ENCODE measurements around the gene PSMD14.
"Not testable (repeated sequence)": the region's sequence is repeated elsewhere in the genome, so short reads cannot be mapped to it uniquely, and the experiment has no call there.

PSMD14 gene

DNA sequence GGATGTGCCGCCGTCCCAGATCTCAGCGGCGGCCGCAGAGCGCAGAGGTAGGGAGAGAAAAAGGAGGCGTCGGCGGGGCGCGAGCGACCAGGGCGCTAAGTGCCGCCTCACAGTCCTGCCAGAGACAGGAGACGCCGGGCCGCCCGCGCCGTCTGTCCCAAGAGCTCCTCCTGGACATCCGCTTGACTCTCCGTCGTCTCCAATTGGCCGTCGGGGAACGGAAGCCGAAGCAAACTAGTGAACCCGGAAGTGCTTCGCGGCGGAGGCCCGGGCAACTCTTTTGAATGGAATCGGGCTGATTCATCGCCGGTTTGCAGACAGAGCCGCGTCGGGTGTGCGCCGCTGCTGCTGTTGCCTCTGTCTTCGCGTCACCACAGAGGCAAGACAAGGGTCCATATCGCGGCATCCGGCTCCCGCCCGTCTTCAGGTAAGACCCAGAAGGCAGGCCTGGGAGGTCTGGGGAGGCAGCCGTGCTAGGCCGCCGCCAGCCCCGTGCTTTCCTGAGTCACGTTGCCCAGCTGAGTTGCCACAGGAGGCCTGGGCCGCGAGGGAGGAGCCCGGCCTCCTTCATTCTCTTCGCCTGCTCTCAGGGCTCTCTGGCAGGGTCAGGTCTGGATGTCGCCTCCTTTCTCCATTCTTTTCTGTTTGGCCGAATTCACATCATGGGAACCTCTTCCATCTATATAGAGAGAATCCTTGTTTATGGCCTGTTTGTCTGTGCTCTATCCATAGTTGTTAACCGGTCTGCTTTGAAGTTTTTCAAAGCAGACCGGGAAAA is at the start of gene PSMD14:
Gene PSMD14 (plus strand): TSS at position 248 of the 778 bp plus-strand sequence. CDS start 10,401 bp downstream, outside the sequence.
- peak; percentile 94 for DNase-seq (ENCODE audit: low spot score)

DNA sequence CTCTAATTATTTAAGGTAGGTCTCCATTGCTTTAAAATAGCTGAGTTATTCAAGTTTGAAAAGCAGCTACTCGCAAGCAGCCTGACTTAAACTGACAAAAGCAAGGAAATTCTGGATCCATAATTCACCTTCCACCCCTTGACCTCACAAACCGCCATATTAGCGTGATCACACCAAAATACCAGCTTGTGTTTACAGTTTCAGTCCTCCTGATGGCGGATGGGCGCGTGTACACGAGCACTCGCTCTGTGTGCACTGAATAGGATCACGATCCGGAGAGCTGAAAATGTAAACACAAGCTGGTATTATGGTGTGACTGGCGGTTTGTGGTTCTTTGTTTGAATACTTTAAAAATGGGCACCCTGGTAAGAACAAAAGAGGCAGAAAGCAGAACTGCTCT is 42.4 kb upstream of the PSMD14 start:
- DNase-seq (ENCODE audit: low spot score), result no peak

DNA sequence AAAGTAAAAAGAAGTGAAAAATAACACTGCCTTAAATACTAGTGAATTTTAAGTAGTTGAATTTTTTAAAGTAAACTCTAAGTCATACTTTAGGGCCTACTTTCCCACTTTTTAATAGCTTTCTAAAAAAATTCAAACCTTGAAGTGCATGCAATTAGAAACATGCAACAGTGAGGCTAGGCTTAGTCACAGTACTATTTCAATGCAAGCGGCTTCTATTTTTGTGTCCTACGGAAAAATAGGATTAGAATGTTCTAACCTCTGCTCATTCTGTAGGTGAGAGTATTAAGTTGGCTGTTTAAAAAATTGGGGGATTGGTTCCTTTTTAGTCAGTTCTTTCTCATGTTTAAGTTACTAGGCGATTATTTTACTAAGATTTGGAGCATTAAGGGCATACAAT is 39.1 kb upstream of the PSMD14 start:
- no peak for DNase-seq (ENCODE audit: low spot score)

DNA sequence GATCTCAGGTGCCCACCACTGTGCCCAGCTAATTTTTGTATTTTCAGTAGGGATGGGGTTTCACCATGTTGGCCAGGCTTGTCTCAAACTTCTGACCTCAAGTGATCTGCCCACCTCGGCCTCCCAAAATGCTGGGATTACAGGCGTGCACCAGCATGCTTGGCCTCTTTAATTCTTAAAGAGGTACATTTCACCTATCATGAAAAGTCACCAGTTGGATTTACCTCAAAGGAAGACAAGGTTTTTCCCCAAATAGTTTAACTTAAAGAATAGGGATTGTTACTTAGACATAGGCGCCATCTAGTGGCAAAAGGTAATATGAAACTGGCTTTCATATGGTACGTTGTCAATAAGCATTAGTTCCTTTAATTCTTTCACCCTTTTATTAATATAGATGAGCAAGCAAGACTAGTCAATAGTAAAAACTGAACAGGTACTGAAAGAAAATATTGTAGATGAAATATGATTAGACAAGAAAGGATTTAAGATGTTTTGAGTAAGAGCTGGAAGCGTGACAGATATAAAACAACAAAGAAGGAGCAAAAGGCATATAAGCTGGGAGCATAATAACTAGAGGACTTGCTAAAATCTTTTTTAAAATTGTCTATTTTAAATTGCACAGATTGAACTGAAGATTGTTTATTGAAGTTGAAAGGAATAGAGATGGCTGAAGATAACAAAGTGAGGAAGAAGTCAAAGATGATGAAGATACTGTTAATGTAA is 35.0 kb upstream of the PSMD14 start:
- DNase-seq (ENCODE audit: low spot score), result peak; percentile 62

DNA sequence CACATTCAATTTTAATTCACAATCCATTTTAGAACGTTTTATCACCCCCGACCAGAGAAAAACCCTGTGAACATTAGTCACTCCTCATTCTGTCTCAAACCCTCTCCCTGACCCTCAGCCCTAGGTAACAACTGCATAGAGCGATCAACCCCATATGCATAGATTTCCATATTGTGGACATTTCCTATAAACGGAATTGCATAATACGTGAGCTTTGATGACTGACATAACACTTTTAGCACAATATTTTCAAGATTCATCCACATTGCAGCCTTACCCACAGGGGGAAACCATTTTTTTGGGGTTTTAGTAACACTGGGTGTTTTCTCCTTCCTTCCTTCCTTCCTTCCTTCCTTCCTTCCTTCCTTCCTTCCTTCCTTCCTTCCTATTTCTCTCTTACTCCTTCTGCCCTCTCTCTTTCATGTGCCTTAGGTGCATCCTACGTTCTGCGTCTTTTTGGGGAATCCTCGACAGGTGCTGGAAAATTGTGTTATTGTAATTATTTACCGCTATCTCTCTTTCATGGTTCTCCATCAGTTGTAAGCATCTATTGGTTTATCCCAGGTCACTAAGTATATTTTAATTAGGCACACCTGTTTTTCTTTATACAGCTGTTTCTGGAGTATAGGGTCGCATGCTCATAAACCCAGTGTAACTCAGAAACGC is 29.5 kb upstream of the PSMD14 start:
- peak; percentile 64 for DNase-seq (ENCODE audit: low spot score)

DNA sequence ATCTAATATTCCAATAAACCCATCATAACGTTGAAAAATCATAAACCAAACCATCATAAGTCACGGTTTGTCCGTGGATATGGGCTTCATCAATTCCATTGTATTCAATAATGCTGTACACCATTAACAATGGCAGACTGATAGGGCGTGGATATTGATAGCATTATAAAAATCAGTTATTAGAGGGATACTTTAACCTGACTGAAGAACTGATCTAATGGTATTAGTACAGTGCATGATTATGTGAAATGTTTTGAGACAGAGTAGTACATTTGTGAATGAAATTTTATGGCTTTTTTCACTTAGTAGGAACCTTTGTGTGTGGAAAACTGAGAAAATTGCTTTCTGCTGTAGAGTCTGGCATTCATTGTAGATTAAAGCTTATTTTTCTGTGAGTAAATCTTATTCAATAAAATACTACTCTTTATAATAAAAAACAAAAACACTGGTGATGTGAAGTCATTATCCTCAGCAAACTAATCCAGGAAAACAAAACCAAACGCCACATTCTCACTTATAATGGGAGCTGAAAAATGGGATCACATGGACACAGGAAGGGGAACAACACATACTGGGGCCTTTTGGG is 28.9 kb upstream of the PSMD14 start:
- DNase-seq (ENCODE audit: low spot score), result peak; percentile 32

DNA sequence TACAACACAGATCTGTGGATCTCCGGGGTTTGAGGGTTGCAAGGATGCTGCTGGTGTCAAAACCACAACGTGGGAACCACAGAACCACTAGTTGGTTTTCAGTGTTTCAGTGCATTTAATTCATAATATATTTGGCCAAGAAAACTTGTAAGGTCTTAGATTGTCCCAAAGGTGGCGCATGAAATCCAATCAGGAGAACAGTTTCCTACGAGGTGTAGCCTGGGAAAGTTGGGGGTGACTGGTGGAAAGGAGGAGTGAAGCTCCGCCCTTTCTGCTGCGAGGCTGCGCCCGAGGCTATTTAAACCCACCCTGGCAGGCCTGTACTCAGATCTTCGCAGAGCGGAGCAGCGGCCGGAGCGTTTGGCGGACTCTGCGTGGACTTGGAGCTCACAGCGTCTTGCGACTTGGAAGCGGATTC is 27.3 kb upstream of the PSMD14 start:
- DNase-seq (ENCODE audit: low spot score), result not testable (repeated sequence)

DNA sequence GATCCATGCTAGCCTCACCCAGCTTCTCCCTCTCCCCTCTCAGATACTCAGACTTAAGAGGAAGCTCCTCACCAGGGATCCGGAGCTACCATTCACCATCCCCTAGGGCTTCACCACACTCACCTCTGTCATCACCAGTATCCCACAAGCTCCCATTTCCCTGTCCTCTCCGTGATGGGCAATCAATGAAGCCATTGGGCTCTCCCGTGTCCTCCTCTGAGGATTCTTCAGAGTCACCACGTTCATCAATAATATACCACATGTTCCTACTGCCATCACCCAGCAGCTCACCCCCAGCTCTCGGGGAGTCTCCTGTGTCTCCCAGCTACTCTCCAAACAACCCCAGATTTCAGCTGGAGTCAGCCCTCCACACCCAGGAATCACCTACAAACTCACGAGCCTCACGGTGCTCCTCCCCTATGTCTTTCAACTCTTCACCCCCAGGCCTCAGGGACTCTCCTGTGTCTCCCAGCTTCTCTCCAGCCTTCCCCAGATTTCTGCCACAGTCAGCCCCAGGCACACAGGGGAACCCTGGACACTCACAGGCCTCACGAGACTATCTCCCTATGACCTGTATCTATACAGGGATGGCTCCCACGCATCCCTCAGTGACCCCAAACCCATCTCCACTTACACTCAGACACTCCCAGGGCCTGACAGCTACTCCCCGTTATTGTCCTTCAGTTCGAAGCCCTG is 26.5 kb upstream of the PSMD14 start:
- DNase-seq (ENCODE audit: low spot score), result not testable (repeated sequence)

DNA sequence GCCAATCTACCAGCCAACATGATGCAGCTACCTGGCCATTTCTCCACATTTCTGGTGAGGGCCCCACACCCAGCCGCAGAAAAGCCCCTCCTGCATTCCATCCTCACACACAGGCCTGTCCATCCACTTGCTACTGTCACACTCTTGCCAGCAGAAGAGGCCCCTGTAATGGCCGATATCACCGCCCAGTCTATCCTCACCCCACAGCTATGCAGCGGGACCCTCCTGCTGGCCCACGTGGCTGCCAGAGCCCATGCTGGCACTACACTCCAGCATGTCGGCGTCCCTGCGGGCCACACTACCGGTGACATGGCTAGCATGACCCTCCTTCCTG is 25.9 kb upstream of the PSMD14 start:
- DNase-seq (ENCODE audit: low spot score), result not testable (repeated sequence)

DNA sequence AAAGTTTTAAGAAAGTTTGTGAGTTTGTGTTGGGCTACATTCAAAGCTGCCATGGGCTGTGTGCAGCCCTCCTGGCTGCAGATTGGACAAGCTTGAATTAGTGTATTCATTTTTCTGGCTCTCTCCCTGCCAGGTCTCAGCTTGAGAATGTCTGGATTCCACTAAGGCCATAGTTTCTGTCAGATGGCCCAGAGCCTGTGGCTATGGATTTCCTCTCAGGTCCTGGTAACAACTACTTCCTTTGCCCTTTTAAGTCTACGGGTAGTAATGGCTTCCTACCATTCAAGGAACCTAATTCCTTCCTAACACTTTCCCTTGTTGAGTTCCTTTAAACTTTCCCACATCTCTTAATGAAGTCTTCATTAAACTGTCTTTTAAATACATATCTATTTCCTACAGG is 24.3 kb upstream of the PSMD14 start:
- DNase-seq (ENCODE audit: low spot score), result no peak

DNA sequence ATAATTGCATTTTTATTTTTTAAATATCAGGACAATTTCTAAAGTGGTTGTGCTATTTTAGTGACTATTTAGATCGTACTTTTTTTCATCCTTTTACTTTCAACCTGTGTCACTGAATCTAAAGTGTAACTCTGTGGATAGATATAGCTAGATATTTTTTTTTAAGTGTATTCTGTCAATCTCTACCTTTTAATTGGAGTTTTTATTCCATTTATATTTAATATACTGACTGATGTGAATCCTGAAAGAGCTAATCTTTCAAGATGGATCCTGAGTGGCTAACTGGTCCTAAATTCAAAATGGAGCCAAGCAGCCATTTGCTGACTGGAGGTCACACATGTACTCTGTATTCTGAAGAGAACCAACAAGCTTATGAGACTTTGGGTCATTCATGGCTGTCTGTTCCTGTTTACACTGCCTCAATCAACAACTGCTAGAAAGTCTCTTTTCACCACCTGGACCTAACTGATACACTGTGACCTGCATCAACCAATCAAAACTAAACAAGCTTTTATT is 4.6 kb upstream of the PSMD14 start:
- DNase-seq (ENCODE audit: low spot score), result no peak

DNA sequence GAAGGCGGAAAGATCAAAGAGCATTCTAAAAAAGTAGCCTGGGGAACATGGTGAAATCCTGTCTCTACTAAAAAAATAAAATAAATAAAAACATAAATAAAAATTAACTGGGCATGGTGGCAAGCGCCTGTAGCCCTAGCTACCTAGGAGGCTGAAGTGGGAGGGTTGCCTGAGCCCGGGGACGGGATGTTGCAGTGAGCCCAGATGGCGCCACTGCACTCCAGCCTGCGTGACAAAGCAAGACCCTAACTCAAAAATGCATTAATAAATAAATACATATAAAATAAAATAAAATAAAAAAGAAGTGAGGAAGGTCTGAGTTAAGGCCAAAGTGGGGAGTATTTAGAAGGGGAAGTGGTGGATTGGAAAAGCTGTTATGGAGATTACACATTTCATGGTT is 1.3 kb upstream of the PSMD14 start:
- no peak for DNase-seq (ENCODE audit: low spot score)

DNA sequence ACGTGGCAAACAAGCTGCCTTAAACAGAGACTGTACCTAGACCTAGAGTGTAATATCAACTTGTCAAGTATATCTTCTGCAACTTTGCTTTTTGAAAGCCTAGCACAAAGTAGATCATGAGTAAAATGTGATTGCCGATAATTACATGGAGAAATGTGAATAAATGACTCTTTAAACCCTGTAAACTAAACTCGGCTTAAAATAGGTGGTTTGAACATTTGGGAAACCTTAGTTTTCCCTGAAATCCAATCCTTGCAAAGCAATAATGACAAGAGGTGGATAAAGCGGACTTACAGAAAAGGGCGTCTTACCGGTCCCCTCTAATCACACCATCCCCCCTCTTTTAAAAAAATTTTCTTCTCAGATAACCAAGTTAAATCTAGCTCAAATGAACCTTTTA is 549 bp upstream of the PSMD14 start:
- peak; percentile 4 for DNase-seq (ENCODE audit: low spot score)

DNA sequence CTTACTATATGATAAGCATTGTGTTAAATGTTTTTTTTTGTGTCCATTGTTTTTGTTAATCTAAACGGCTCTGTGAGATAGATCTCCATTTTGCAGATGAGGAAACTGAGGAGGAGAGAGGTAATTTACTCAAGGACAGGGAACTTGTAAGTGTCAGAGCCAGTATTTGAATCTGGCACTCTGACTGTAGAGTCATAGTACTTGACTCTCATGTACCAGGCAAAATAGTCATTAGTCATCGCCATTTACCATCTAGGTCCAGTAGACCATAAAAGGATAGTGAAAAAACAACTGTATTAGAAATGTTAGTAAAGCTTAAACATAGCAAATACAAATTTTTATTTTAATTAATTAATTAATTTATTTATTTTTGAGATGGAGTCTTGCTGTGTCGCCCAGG is 4.8 kb downstream of the PSMD14 start:
- no peak for DNase-seq (ENCODE audit: low spot score)

DNA sequence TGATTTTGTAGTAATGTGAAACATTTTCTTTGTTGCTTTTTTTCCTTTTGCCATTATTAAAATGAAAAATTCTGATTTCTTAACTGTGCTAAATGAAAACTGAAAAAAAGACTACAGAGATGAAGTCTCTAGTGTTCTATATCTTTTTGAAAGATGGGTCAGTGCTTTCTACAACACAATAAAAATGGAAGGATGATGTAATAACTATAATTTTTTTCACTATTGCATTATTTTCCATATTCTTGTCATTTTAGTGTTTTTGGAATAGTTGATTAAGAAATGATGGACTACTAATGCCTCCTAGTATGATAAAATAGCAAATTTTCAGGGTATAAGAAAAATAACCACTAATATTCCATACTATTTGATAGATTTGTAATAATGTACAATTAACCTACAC is 7.2 kb downstream of the PSMD14 start:
- no peak for DNase-seq (ENCODE audit: low spot score)

DNA sequence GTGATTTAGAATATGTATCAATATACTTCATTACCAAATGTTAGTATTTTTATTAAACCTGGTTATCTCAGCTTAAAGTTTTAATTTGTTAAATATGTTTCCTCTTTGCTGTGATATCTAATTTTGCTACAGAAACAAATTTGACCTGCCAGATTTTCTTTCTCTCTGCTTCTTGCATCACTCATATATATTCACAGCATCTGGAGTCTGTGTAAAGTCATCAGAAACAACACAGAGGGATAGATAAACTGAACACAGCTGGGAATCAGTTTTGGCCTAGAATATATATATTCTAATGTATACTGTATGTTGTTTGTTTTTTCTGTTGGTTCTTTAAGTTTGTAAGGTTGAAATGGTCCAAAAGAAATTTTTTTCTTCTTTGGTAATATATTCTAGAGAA is 8.5 kb downstream of the PSMD14 start:
- no peak for DNase-seq (ENCODE audit: low spot score)

DNA sequence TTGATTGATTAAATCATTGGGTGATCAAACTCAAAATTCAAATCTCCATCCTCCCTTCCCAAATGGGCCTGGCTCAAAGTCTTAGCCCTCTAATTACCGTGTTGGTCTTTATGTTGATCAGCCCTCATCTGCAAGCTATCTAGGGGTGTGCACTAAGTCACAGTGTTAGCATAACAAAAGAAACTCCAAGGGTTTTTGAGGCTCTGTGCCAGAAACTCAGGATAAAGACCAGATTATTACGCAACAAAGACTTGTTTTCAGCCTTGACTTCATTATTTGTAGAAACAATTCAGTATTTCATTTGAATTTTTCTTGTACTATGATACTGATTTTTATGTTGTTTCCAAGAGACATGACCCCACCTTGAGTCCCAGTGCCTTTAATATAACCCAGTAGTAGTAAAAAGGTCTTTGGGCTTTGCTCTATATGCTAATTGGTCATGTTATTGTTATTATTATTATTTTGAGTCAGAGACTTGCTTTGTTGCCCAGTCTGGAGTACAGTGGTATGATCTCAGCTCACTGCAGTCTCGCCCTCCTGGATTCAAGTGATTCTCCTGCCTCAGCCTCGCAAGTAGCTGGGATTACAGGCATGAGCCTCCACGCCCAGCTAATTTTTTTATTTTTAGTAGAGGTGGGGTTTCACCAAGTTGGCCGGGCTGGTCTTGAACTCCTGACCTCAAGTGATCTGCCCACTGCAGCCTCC is 13.9 kb downstream of the PSMD14 start:
- no peak for DNase-seq (ENCODE audit: low spot score)

DNA sequence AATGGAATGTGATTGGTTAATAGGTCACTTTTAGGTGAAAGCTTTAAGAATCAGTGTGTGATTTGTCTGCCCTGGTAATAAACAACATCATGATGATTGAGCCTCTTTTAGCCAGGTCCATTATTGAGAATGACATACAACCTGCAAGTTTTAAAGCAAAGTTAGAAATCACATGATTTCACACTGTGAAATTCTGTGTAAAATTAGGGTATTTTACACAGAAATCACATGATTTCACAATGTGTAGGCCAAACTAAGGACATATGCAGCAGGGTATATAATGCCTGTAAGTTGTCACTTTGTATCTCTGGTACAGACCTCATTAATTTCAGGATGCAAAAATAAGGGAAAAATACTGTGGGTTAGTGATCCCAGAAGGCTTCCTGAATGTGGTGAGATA is 16.7 kb downstream of the PSMD14 start:
- DNase-seq (ENCODE audit: low spot score), result no peak

DNA sequence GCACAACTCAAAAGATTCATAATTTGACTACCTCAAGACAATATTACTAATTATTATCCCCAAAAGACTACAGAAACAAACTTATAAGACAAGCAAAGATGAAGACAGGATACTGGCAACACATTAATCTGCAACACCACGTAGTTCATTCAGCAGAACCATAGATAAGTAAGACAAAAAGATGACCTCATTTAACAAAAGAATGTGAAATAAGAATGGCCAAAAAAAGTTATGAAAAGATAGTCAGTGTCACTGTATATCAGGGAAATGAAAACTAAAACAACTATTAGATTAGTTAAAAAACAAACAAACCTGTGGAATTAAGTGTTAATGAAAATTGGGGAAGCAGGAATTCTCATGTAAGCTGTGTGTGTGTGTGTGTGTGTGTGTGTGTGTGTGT is 19.4 kb downstream of the PSMD14 start:
- no peak for DNase-seq (ENCODE audit: low spot score)

DNA sequence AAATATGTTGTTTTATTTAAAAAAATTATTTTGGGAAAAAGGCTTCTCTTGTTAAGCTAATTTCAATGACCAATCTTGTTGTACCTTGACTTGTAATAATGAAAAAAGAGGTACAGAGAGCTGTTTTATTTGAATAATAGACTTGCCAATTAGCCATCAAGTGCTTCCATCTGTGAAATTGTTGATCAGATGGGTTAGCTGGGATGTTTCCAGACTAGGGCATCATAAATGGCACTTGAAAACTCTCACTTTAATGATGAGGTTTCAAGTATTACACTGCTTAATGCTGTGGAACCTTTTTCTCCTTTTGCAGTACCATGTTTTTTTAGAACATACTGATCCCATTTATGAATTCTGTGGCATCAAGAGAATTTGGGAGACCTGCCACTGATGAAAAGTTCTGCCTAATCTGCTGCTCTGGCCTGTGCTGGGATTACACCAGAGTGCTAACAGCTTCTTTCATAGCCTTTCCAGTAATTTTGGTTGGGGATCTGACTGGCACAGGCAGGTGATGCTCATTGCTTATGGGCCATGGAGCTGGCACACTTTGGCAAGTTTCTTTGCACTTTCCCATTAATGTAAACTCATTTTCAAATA is 24.2 kb downstream of the PSMD14 start:
- no peak for DNase-seq (ENCODE audit: low spot score)

DNA sequence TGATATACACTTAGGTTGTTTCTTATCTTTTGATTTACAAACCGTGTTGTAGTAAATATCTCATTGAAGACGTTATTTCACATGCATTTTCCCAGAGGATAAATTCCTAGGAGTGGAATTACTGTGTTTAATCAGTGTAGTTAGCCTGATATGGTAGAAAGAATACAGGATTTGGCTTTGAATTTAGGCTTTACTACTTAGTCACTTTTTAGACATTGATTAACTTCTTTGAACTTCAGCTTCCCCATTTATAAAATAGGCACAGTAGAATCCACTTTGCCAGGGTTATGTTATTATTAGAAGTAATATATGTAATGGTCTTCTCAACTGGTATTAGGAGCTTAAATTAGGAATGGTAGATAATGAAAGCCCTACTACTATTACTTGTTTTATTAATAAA is 27.4 kb downstream of the PSMD14 start:
- DNase-seq (ENCODE audit: low spot score), result no peak

Data from SW480 (cell line).